Measurements from ENCODE around the gene HABP4.

The HABP4 gene

DNA sequence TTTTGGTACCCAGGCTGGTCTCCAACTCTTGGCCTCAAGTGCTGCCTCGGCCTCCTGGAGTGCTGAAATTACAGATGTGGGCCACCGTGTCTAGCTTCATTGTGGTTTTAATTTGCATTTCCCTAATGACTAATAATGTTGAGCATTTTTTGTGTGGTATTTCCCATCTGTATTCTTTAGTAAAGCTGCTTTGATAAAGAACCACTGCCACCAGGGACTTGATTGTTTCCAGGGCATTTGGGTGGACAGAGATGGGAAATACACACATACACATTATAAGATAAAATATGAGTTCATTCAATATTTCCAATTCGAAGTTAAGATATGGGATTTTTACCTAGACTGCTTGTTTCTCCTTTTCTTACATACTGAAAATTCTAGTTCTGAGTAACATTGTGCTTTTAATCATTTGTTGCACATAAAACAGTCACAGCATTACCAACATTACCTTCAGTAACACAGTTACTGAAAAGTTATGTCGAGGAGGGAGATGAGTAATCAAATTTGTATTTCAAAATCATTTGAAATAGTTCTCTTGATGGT lies 28.9 kb downstream of the HABP4 start:
- peak; percentile 46 for DNase-seq

DNA sequence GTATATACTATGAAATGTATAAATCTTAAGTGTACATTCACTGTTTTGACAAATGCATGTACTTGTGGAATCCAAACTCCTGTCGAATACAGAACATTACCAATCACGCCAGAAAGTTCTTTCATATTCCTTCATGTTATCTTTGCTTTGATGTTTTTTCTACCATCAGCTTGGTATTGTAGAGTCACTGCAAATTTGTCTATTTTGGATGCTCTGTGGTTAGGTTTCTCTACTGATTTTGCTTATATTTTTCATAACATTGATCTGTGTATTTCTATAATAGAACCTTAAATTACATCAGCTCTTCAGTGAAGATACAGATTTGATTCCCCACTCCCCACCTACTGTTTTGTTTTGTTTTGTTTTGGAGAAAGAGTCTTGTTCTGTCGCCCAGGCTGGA lies 30.8 kb downstream of the HABP4 start:
- no peak for DNase-seq

DNA sequence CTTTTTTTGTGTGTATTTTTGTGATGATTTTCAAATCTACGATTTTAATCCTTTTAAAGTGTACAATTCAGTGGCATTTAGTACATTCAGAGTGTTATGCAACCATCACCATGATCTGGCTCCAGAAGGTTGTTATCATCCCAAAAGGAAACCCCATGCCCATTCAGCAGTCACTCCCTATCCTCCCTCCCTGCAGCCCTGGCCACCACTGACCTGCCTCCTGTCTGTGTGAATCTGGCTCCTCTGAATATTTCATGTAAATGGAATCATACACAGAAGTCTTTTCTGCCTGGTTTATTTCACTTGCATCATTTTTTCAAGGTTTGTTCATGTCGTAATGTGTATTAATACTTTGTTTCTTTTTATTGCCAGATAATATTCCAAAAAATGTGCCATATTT lies 32.5 kb downstream of the HABP4 start:
- DNase-seq, result no peak

DNA sequence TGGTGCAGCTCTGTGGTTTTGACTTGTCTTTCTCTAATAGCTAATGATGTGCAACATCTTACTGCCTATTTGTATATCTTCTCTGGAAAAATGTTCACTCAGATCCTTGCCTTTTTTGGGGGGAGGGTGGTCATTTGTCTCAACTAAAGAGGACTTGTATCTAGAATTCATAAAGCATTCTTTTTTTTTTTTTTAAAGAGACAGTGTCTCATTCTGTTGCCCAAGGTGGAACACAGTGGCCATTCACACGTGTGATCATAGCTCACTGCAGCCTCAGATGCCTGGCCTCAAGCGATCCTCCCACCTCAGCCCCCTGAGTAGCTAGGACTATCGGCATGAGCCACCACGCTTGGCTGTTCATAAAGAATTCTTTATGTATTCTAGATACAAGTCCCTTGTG lies 33.2 kb downstream of the HABP4 start:
- no peak for DNase-seq

DNA sequence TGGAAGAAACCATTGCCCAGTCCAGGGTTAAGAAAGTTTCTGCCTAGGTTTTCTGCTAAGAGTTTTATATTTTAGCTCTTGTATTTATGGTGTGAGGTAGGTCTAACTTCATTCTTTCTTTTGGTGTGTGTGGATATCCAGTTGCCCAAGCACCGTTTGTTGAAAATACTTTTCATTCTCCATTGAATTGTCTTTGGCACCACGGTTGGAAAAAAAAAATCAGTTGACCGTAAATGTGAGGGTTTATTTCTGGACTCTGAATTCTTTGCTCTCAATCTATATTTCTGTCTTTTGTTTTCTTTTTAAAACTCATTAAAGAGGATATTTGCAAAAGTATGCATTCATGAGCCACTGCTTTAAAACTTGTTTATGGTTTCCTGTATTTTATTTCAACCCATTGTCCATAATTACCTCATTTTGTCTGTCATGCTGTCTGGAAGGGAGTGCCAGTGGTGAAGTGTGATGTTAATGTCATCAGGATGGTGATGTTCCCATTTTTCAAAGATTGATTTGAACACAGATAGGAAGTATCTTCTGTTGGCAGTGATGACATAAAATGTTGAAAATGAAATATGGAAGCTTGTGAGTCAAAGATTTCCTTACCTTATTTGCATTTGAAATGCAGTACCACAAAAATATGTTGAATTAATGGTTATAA lies 33.9 kb downstream of the HABP4 start:
- no peak for DNase-seq

- DNase-seq, result no peak
These were observed 34.6 kb downstream of the HABP4 start for GRCh38 chr9:96484521-96484931.

DNA sequence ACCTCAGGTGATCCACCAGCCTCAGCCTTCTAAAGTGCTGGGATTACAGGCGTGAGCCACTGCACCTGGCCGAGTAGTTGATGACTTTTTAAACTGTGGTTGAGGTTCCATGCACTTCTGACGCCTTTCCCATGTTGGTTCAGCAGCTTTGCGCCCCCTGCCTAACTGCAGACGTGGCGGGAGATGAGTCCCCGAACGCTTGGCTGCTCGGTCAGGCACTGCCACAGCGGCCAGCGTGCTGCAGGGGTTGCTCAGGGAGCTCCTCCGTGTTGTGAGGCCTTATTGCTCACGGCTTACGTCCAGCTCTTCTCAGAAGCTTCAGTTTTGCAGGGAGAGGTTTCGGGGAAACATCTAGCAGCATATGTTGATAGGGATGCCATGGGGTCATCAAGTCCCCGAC lies 35.3 kb downstream of the HABP4 start:
- no peak for DNase-seq

DNA sequence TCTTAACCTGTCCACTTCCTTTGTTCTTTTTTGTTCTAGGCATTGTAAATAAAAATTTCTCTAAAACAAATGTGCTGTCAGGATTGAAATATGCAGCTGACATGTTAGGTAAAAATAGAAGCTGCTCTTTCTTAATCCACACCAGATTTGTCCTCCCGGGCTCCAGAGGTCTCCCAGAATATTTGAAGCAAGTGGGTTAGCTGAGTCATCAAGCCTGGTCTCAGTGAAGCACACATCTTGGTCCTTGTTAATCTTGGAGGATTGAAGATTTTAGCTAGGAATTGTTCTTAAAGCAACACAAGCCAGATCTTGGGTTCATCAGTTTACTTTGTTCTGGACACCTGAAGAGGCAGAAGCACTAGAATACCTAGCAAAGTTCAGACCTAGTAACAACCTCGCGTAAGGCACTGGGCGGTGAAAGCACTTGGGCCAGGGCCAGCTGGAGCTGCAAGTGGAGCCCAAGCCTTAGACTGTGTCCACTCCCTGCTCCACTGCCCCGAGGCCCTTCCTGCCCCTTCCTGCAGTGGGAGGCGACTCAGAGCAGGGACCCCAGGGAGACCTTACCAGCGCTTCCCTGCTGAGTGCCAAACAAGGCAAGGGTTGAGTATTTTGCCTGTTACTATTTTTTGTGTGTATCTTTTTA lies 36.5 kb downstream of the HABP4 start:
- no peak for DNase-seq

GRCh38 chr9:96487029-96487396 lies 37.0 kb downstream of the HABP4 start:
- DNase-seq, result no peak

DNA sequence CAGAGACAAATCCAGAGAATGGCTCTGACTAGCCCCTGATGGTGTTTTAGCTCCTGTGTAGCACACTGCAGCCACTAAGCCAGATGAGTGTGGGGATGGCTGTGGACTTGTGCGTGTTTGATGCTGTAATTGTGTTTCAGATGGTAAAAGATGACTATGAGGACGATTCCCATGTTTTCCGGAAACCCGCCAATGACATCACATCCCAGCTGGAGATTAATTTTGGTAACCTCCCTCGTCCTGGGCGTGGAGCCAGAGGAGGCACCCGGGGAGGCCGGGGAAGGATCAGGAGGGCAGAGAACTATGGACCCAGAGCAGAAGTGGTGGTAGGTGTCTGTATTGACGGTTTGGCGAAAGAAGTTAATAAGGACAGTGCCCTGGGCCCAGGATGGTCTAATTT lies 38.0 kb downstream of the HABP4 start:
- no peak for DNase-seq

GRCh38 chr9:96489482-96489979 lies 39.6 kb downstream of the HABP4 start:
- DNase-seq, result no peak

- no peak for DNase-seq
These were observed 40.6 kb downstream of the HABP4 start for GRCh38 chr9:96490534-96491078.

GRCh38 chr9:96491079-96491879 lies 41.3 kb downstream of the HABP4 start:
- peak; percentile 42 for DNase-seq

- DNase-seq, result no peak
These were observed 42.0 kb downstream of the HABP4 start for GRCh38 chr9:96491880-96492525.

- DNase-seq, result no peak
These were observed 43.1 kb downstream of the HABP4 start for GRCh38 chr9:96492993-96493531.

- no peak for DNase-seq
These were observed 43.8 kb downstream of the HABP4 start for GRCh38 chr9:96493757-96494156.

GRCh38 chr9:96494215-96494800 lies 44.3 kb downstream of the HABP4 start:
- no peak for DNase-seq

GRCh38 chr9:96495341-96495740 lies 45.4 kb downstream of the HABP4 start:
- no peak for DNase-seq

DNA sequence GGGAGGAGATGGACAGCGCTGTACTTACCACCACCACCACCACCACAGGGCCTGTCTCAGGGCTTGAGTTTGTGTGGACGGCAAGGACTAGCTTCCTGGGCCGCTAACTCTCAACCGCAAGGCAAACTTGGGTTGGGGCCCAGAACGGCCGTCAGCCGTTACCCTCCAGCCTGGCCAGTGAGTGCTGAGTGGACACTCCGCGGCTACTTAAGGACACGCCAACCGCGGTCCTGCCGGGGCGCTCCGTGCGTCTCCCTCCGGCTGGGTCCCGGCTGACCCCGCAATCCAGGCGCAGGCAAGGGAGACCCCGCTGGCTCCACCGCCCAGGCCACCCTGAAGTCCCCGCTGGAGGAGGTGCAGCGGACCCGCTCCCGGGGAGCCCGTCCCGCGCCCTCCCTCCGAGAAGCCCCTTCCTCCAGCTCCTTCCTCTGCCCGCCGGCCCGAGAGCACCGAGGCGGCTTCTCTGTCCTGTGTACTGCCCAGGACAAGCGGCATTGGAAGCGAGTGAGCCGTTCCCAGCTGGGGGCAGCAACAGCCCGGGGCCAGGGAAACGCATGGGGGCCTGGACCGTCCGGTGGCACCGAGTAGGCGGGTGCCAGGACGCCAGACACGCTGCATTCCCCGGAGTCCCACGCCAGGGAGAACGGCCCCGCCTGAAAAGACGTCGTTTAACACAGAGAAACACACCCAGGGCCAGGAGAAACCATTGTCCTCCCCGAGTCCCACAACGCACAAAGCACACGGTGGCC lies 46.6 kb downstream of the HABP4 start:
- DNase-seq, result no peak

GRCh38 chr9:96497117-96497399 lies 47.1 kb downstream of the HABP4 start:
- DNase-seq, result no peak

DNA sequence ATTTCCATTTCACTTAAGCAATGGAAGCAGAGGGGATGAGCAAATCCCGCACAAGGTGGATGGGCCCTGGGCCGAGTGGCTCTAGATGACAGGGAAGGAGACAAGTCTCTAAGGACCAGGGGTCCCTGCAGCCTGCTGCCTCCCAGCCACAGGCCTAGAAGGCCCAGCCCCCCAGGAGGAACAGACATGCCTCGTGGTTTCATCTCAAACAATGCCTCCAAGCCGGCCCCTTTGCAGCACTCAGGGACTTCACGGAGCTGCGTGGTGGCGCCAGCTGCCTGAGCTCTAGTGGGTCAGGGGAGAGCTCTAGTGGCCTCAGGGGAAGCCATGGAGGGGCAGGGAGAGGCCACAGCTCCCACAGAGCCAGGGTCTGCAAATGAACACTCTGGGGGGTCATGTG lies 48.8 kb downstream of the HABP4 start:
- no peak for DNase-seq

GRCh38 chr9:96499257-96499656 lies 49.3 kb downstream of the HABP4 start:
- DNase-seq, result no peak

All from stimulated activated CD4-positive, alpha-beta T cell treated with anti-CD3 and anti-CD28 coated beads, Interleukin-4, amount 100 ng/mL, for 24 hours (primary cell).